ENCODE data around the gene NAALADL2. TPM values are rescaled to one million over a fixed set of nuclear protein-coding genes. Genes with fewer than 3 reads are reported as not detected.

NAALADL2 gene
- total RNA-seq, 1 donor from 2014 or later = not detected

- H3K27ac Mint-ChIP-seq = no peak overlapping the region
- H3K36me3 Mint-ChIP-seq (ENCODE audit: low read depth) = no peaks in the 10 kb centered on the region
- H3K4me1 Mint-ChIP-seq (ENCODE audit: low read depth) = no peaks in the 10 kb centered on the region
- intact Hi-C loops (cut with micrococcal nuclease) = no loop called here
- H3K4me3 Mint-ChIP-seq = no peak overlapping the region
- DNase-seq (ENCODE audit: low spot score) = no peak
- no peaks in the 10 kb centered on the region for H3K27me3 Mint-ChIP-seq (ENCODE audit: insufficient read depth)
- H3K9me3 Mint-ChIP-seq = no peaks in the 10 kb centered on the region
These were observed 525.4 kb downstream of the NAALADL2 start for GRCh38 chr3:175384569-175384968.

GRCh38 chr3:175386630-175387029 is 527.5 kb downstream of the NAALADL2 start:
- Mint-ChIP-seq H3K4me1 (ENCODE audit: low read depth) (no peaks in the 10 kb centered on the region), H3K9me3 (no peaks in the 10 kb centered on the region), H3K27me3 (ENCODE audit: insufficient read depth) (no peaks in the 10 kb centered on the region), H3K4me3 (no peak overlapping the region), H3K27ac (no peak overlapping the region), H3K36me3 (ENCODE audit: low read depth) (no peaks in the 10 kb centered on the region)
- no peak for DNase-seq (ENCODE audit: low spot score)
- intact Hi-C loops (cut with micrococcal nuclease) = no loop called here

- intact Hi-C loops (cut with micrococcal nuclease) = no loop called here
- Mint-ChIP-seq H3K27me3 (ENCODE audit: insufficient read depth) (no peaks in the 10 kb centered on the region), H3K4me1 (ENCODE audit: low read depth) (no peaks in the 10 kb centered on the region), H3K9me3 (peaks cover 4% of the 10 kb centered on the region), H3K36me3 (ENCODE audit: low read depth) (no peaks in the 10 kb centered on the region), H3K4me3 (no peak overlapping the region), H3K27ac (no peak overlapping the region)
- DNase-seq (ENCODE audit: low spot score) = no peak
These were observed 530.4 kb downstream of the NAALADL2 start for GRCh38 chr3:175389560-175389959.

GRCh38 chr3:175391601-175392000 is 532.5 kb downstream of the NAALADL2 start:
- H3K9me3 Mint-ChIP-seq = peaks cover 4% of the 10 kb centered on the region
- no peaks in the 10 kb centered on the region for H3K4me1 Mint-ChIP-seq (ENCODE audit: low read depth)
- no peaks in the 10 kb centered on the region for H3K27me3 Mint-ChIP-seq (ENCODE audit: insufficient read depth)
- H3K36me3 Mint-ChIP-seq (ENCODE audit: low read depth) = no peaks in the 10 kb centered on the region
- H3K27ac Mint-ChIP-seq = no peak overlapping the region
- intact Hi-C loops (cut with micrococcal nuclease) = no loop called here
- no peak for DNase-seq (ENCODE audit: low spot score)
- H3K4me3 Mint-ChIP-seq = no peak overlapping the region

- H3K4me3 Mint-ChIP-seq = no peak overlapping the region
- H3K9me3 Mint-ChIP-seq = peaks cover 4% of the 10 kb centered on the region
- H3K36me3 Mint-ChIP-seq (ENCODE audit: low read depth) = no peaks in the 10 kb centered on the region
- DNase-seq (ENCODE audit: low spot score) = no peak
- intact Hi-C loops (cut with micrococcal nuclease) = no loop called here
- H3K27me3 Mint-ChIP-seq (ENCODE audit: insufficient read depth) = no peaks in the 10 kb centered on the region
- no peak overlapping the region for H3K27ac Mint-ChIP-seq
- H3K4me1 Mint-ChIP-seq (ENCODE audit: low read depth) = no peaks in the 10 kb centered on the region
These were observed 533.5 kb downstream of the NAALADL2 start for GRCh38 chr3:175392653-175393052.

- no peaks in the 10 kb centered on the region for H3K36me3 Mint-ChIP-seq (ENCODE audit: low read depth)
- no peak overlapping the region for H3K4me3 Mint-ChIP-seq
- no peak overlapping the region for H3K27ac Mint-ChIP-seq
- intact Hi-C loops (cut with micrococcal nuclease) = no loop called here
- no peaks in the 10 kb centered on the region for H3K27me3 Mint-ChIP-seq (ENCODE audit: insufficient read depth)
- H3K9me3 Mint-ChIP-seq = peaks cover 2% of the 10 kb centered on the region
- no peak for DNase-seq (ENCODE audit: low spot score)
- no peaks in the 10 kb centered on the region for H3K4me1 Mint-ChIP-seq (ENCODE audit: low read depth)
These were observed 538.2 kb downstream of the NAALADL2 start for GRCh38 chr3:175397372-175397771.

- Mint-ChIP-seq H3K4me3 (no peak overlapping the region), H3K27ac (no peak overlapping the region), H3K27me3 (ENCODE audit: insufficient read depth) (no peaks in the 10 kb centered on the region), H3K4me1 (ENCODE audit: low read depth) (no peaks in the 10 kb centered on the region), H3K9me3 (no peaks in the 10 kb centered on the region), H3K36me3 (ENCODE audit: low read depth) (no peaks in the 10 kb centered on the region)
- DNase-seq (ENCODE audit: low spot score) = no peak
- intact Hi-C loops (cut with micrococcal nuclease) = no loop called here
These were observed 539.5 kb downstream of the NAALADL2 start for GRCh38 chr3:175398676-175399075.

GRCh38 chr3:175399156-175399840 is 540.2 kb downstream of the NAALADL2 start:
- Mint-ChIP-seq H3K4me3 (no peak overlapping the region), H3K27ac (no peak overlapping the region), H3K36me3 (ENCODE audit: low read depth) (no peaks in the 10 kb centered on the region), H3K9me3 (no peaks in the 10 kb centered on the region), H3K27me3 (ENCODE audit: insufficient read depth) (no peaks in the 10 kb centered on the region), H3K4me1 (ENCODE audit: low read depth) (no peaks in the 10 kb centered on the region)
- no peak for DNase-seq (ENCODE audit: low spot score)
- intact Hi-C loops (cut with micrococcal nuclease) = no loop called here

GRCh38 chr3:175404027-175404426 is 544.9 kb downstream of the NAALADL2 start:
- Mint-ChIP-seq H3K4me3 (no peak overlapping the region), H3K27ac (no peak overlapping the region), H3K4me1 (ENCODE audit: low read depth) (no peaks in the 10 kb centered on the region), H3K9me3 (no peaks in the 10 kb centered on the region), H3K27me3 (ENCODE audit: insufficient read depth) (no peaks in the 10 kb centered on the region), H3K36me3 (ENCODE audit: low read depth) (no peaks in the 10 kb centered on the region)
- no peak for DNase-seq (ENCODE audit: low spot score)
- intact Hi-C loops (cut with micrococcal nuclease) = no loop called here

- H3K4me3 Mint-ChIP-seq = no peak overlapping the region
- no peak overlapping the region for H3K27ac Mint-ChIP-seq
- no peak for DNase-seq (ENCODE audit: low spot score)
- H3K9me3 Mint-ChIP-seq = no peaks in the 10 kb centered on the region
- no peaks in the 10 kb centered on the region for H3K4me1 Mint-ChIP-seq (ENCODE audit: low read depth)
- H3K36me3 Mint-ChIP-seq (ENCODE audit: low read depth) = no peaks in the 10 kb centered on the region
- H3K27me3 Mint-ChIP-seq (ENCODE audit: insufficient read depth) = no peaks in the 10 kb centered on the region
- intact Hi-C loops (cut with micrococcal nuclease) = no loop called here
These were observed 545.5 kb downstream of the NAALADL2 start for GRCh38 chr3:175404621-175405020.

- H3K27ac Mint-ChIP-seq = no peak overlapping the region
- DNase-seq (ENCODE audit: low spot score) = no peak
- no peaks in the 10 kb centered on the region for H3K36me3 Mint-ChIP-seq (ENCODE audit: low read depth)
- H3K4me3 Mint-ChIP-seq = no peak overlapping the region
- intact Hi-C loops (cut with micrococcal nuclease) = no loop called here
- no peaks in the 10 kb centered on the region for H3K4me1 Mint-ChIP-seq (ENCODE audit: low read depth)
- no peaks in the 10 kb centered on the region for H3K9me3 Mint-ChIP-seq
- H3K27me3 Mint-ChIP-seq (ENCODE audit: insufficient read depth) = no peaks in the 10 kb centered on the region
These were observed 551.1 kb downstream of the NAALADL2 start for GRCh38 chr3:175410251-175410650.

- Mint-ChIP-seq H3K4me1 (ENCODE audit: low read depth) (no peaks in the 10 kb centered on the region), H3K36me3 (ENCODE audit: low read depth) (no peaks in the 10 kb centered on the region), H3K27ac (no peak overlapping the region), H3K4me3 (no peak overlapping the region), H3K27me3 (ENCODE audit: insufficient read depth) (no peaks in the 10 kb centered on the region), H3K9me3 (no peaks in the 10 kb centered on the region)
- no peak for DNase-seq (ENCODE audit: low spot score)
- intact Hi-C loops (cut with micrococcal nuclease) = no loop called here
These were observed 552.3 kb downstream of the NAALADL2 start for GRCh38 chr3:175411405-175411804.

GRCh38 chr3:175411946-175412345 is 552.8 kb downstream of the NAALADL2 start:
- Mint-ChIP-seq H3K27me3 (ENCODE audit: insufficient read depth) (no peaks in the 10 kb centered on the region), H3K27ac (no peak overlapping the region), H3K9me3 (no peaks in the 10 kb centered on the region), H3K36me3 (ENCODE audit: low read depth) (no peaks in the 10 kb centered on the region), H3K4me3 (no peak overlapping the region), H3K4me1 (ENCODE audit: low read depth) (no peaks in the 10 kb centered on the region)
- intact Hi-C loops (cut with micrococcal nuclease) = no loop called here
- no peak for DNase-seq (ENCODE audit: low spot score)

- Mint-ChIP-seq H3K27me3 (ENCODE audit: insufficient read depth) (no peaks in the 10 kb centered on the region), H3K9me3 (no peaks in the 10 kb centered on the region), H3K36me3 (ENCODE audit: low read depth) (no peaks in the 10 kb centered on the region), H3K4me3 (no peak overlapping the region), H3K4me1 (ENCODE audit: low read depth) (no peaks in the 10 kb centered on the region), H3K27ac (no peak overlapping the region)
- DNase-seq (ENCODE audit: low spot score) = no peak
- intact Hi-C loops (cut with micrococcal nuclease) = no loop called here
These were observed 554.8 kb downstream of the NAALADL2 start for GRCh38 chr3:175413926-175414325.
